Right atrium auricular region (tissue), 2 donors: ENCODE results near the gene NXPH4. TPM values are rescaled to one million over a fixed set of nuclear protein-coding genes. Genes with fewer than 3 reads are reported as not detected.

Experiments used
- DNase-seq: peaks from one replicate; pipeline ENCODE4 v3.0.0-alpha.2; 2019; ENCODE audit warnings: low spot score
- H3K27ac ChIP-seq, 2 donors: fragments of 200-600 bp; sonication (generic); 1 replicate in 1 of 2; 2 replicates in 1 of 2; pipeline ENCODE4 v1.5.1; 2016 to 2019
- H3K27me3 ChIP-seq, 2 donors: fragments of 200-600 bp; sonication (generic); one replicate each; pipeline versions ENCODE4 v1.5.1 to v1.6.0; 2017 to 2019
- H3K36me3 ChIP-seq: fragments of 200-600 bp; sonication (generic); one replicate; pipeline ENCODE4 v1.5.1; 2016
- H3K4me1 ChIP-seq, 2 donors: fragments of 200-600 bp; sonication (generic); one replicate each; pipeline versions ENCODE4 v1.5.1 to v1.6.0; 2017 to 2019
- H3K4me3 ChIP-seq, 2 donors: fragments of 200-600 bp; sonication (generic); 1 replicate in 1 of 2; 2 replicates in 1 of 2; pipeline ENCODE4 v1.5.1; 2017 to 2019; ENCODE audit warnings: mild to moderate bottlenecking in 1 of 2, moderate library complexity in 1 of 2
- H3K9me3 ChIP-seq, 2 donors: fragments of 200-600 bp; sonication (generic); one replicate each; pipeline ENCODE4 v1.5.1; 2019
- CTCF ChIP-seq, 2 donors: fragments of 200-600 bp; sonication (generic); IDR thresholded peaks; one replicate each; pipeline ENCODE4 v1.5.1; 2019; ENCODE audit warnings: antibody characterized with exemption in 2 of 2
- total RNA-seq, 2 donors: library from RNA; depleted of rRNA; stranded (reverse); fragments of >200 nt; gene quantifications; one replicate each; pipeline ENCODE4 v1.1.0, GENCODE V29; 2016

Gene NXPH4
- total RNA-seq, 2 donors from 2014 or later: 0.28 to 1.1 TPM

GRCh38 chr12:57190821-57191220, 25.8 kb upstream of the NXPH4 start:
- no peak for TF ChIP-seq CTCF (IDR thresholded peaks at IDR 0.05)
- Histone ChIP-seq H3K27ac (no peak overlapping the region), H3K27me3 (no peaks in the 10 kb centered on the region), H3K36me3 (peaks cover 87% of the 10 kb centered on the region), H3K4me3 (no peak overlapping the region), H3K9me3 (no peaks in the 10 kb centered on the region), H3K4me1 (peaks cover 0 to 12% of the 10 kb centered on the region in 2 donors)
- DNase-seq: no peak

- H3K27me3 ChIP-seq: no peaks in the 10 kb centered on the region
- no peak for DNase-seq
Measured at GRCh38 chr12:57191410-57191809, 25.2 kb upstream of the NXPH4 start.

GRCh38 chr12:57192920-57193319, 23.7 kb upstream of the NXPH4 start:
- DNase-seq: no peak
- H3K27ac ChIP-seq: no peak overlapping the region
- H3K4me3 ChIP-seq: no peak overlapping the region
- peaks cover 87% of the 10 kb centered on the region for H3K36me3 ChIP-seq
- no peak for TF ChIP-seq CTCF (IDR thresholded peaks at IDR 0.05)
- H3K4me1 ChIP-seq: peaks cover 0 to 12% of the 10 kb centered on the region in 2 donors
- no peaks in the 10 kb centered on the region for H3K9me3 ChIP-seq
- H3K27me3 ChIP-seq: no peaks in the 10 kb centered on the region

More at GRCh38 chr12:57191410-57191809, 25.2 kb upstream of the NXPH4 start:
- Histone ChIP-seq H3K27ac (no peak overlapping the region), H3K4me3 (no peak overlapping the region), H3K4me1 (peaks cover 0 to 12% of the 10 kb centered on the region in 2 donors), H3K9me3 (no peaks in the 10 kb centered on the region), H3K36me3 (peaks cover 87% of the 10 kb centered on the region)
- no peak for TF ChIP-seq CTCF (IDR thresholded peaks at IDR 0.05)

- DNase-seq: no peak
- Histone ChIP-seq H3K9me3 (no peaks in the 10 kb centered on the region), H3K27me3 (no peaks in the 10 kb centered on the region), H3K4me3 (no peak overlapping the region), H3K27ac (no peak overlapping the region), H3K4me1 (peaks cover 0 to 12% of the 10 kb centered on the region in 2 donors), H3K36me3 (peaks cover 89% of the 10 kb centered on the region)
- no peak for TF ChIP-seq CTCF (IDR thresholded peaks at IDR 0.05)
Measured at GRCh38 chr12:57193706-57194245, 22.8 kb upstream of the NXPH4 start.

- DNase-seq: no peak
- Histone ChIP-seq H3K4me1 (peaks cover 0 to 12% of the 10 kb centered on the region in 2 donors), H3K27ac (no peak overlapping the region), H3K9me3 (no peaks in the 10 kb centered on the region), H3K27me3 (no peaks in the 10 kb centered on the region), H3K4me3 (no peak overlapping the region), H3K36me3 (peaks cover 92% of the 10 kb centered on the region)
- no peak for TF ChIP-seq CTCF (IDR thresholded peaks at IDR 0.05)
Measured at GRCh38 chr12:57194253-57194652, 22.3 kb upstream of the NXPH4 start.

- Histone ChIP-seq H3K4me3 (no peak overlapping the region), H3K9me3 (no peaks in the 10 kb centered on the region), H3K4me1 (peaks cover 0 to 6% of the 10 kb centered on the region in 2 donors), H3K36me3 (peaks cover 95% of the 10 kb centered on the region), H3K27ac (no peak overlapping the region), H3K27me3 (no peaks in the 10 kb centered on the region)
- no peak for TF ChIP-seq CTCF (IDR thresholded peaks at IDR 0.05)
- no peak for DNase-seq
Measured at GRCh38 chr12:57195186-57195585, 21.4 kb upstream of the NXPH4 start.
